H9 (cell line): Measurements from ENCODE around the gene UXT. TPM values are rescaled to one million over a fixed set of nuclear protein-coding genes. Genes with fewer than 3 reads are reported as not detected.

Experiments
- DNase-seq: peaks from one replicate; pipeline ENCODE4 v3.0.0-alpha.2; 2017
- H2AFZ ChIP-seq: one replicate; pipeline ENCODE4 v1.6.1; 2013; ENCODE audit warnings: mild to moderate bottlenecking, low read length, control low read depth, moderate library complexity
- H2AK5ac ChIP-seq: 2 replicates; pipeline ENCODE4 v1.6.1; 2013; ENCODE audit warnings: low read length, control low read depth, mixed read lengths; ENCODE audit not compliant: insufficient read length
- H2BK120ac ChIP-seq: one replicate; pipeline ENCODE4 v1.6.1; 2013; ENCODE audit warnings: low read depth, mild to moderate bottlenecking, low read length, control low read depth, inconsistent platforms; ENCODE audit not compliant: poor library complexity, severe bottlenecking
- H2BK12ac ChIP-seq: 2 replicates; pipeline ENCODE4 v1.6.1; 2013; ENCODE audit warnings: low read length, control low read depth, mixed read lengths, low read depth; ENCODE audit not compliant: insufficient read length
- H2BK15ac ChIP-seq: 2 replicates; pipeline ENCODE4 v1.6.1; 2013; ENCODE audit warnings: low read depth, low read length, control low read depth
- H2BK20ac ChIP-seq: one replicate; pipeline ENCODE4 v1.6.1; 2013; ENCODE audit warnings: low read depth, mild to moderate bottlenecking, low read length, control low read depth, inconsistent platforms; ENCODE audit not compliant: poor library complexity, severe bottlenecking
- H2BK5ac ChIP-seq: 2 replicates; pipeline ENCODE4 v1.6.1; 2013; ENCODE audit warnings: low read length, control low read depth, mixed read lengths; ENCODE audit not compliant: insufficient read length
- H3K14ac ChIP-seq: 2 replicates; pipeline ENCODE4 v1.6.1; 2013; ENCODE audit warnings: low read length, control low read depth; ENCODE audit not compliant: insufficient read depth
- H3K18ac ChIP-seq: 2 replicates; pipeline ENCODE4 v1.6.1; 2013; ENCODE audit warnings: low read depth, mild to moderate bottlenecking, mixed read lengths, low read length, control low read depth; ENCODE audit not compliant: insufficient read length
- H3K23ac ChIP-seq: 2 replicates; pipeline ENCODE4 v1.6.1; 2013; ENCODE audit warnings: low read length, control low read depth, mixed read lengths, low read depth; ENCODE audit not compliant: insufficient read length
- H3K23me2 ChIP-seq: 2 replicates; pipeline ENCODE4 v1.6.1; 2013; ENCODE audit warnings: low read depth, mild to moderate bottlenecking, mixed read lengths, low read length, control low read depth; ENCODE audit not compliant: insufficient read length, poor library complexity, severe bottlenecking
- H3K27ac ChIP-seq: 2 replicates; pipeline ENCODE4 v1.5.1; 2013; ENCODE audit warnings: low read length, control low read depth, mixed read lengths, low read depth; ENCODE audit not compliant: insufficient read length
- H3K27me3 ChIP-seq: 2 replicates; pipeline ENCODE4 v1.6.1; 2013; ENCODE audit warnings: low read length, control low read depth, inconsistent platforms; ENCODE audit not compliant: insufficient read depth
- H3K4ac ChIP-seq: 2 replicates; pipeline ENCODE4 v1.6.1; 2013; ENCODE audit warnings: low read depth, mild to moderate bottlenecking, control low read depth, inconsistent platforms, low read length, moderate library complexity
- H3K4me1 ChIP-seq: 2 replicates; pipeline ENCODE4 v1.6.1; 2013; ENCODE audit warnings: low read length, control low read depth, inconsistent platforms; ENCODE audit not compliant: insufficient read depth
- H3K4me2 ChIP-seq: 2 replicates; pipeline ENCODE4 v1.6.1; 2013; ENCODE audit warnings: low read length, control low read depth, mixed read lengths; ENCODE audit not compliant: insufficient read length, insufficient read depth
- H3K56ac ChIP-seq: 2 replicates; pipeline ENCODE4 v1.6.1; 2013; ENCODE audit warnings: low read depth, mild to moderate bottlenecking, mixed read lengths, low read length, control low read depth; ENCODE audit not compliant: insufficient read length
- H3K79me1 ChIP-seq: 2 replicates; pipeline ENCODE4 v1.6.1; 2013; ENCODE audit warnings: low read depth, mild to moderate bottlenecking, moderate library complexity, low read length, control low read depth, inconsistent platforms; ENCODE audit not compliant: insufficient read depth, poor library complexity, severe bottlenecking
- H3K79me2 ChIP-seq: 2 replicates; pipeline ENCODE4 v1.6.1; 2013; ENCODE audit warnings: low read length, control low read depth, inconsistent platforms; ENCODE audit not compliant: insufficient read depth
- H3K9ac ChIP-seq: 2 replicates; pipeline ENCODE4 v1.6.1; 2013; ENCODE audit warnings: low read length, control low read depth, mixed read lengths; ENCODE audit not compliant: insufficient read length; ENCODE audit errors: extremely low read depth
- H3K9me3 ChIP-seq: one replicate; pipeline ENCODE4 v1.6.1; 2013; ENCODE audit warnings: low read depth, low read length, inconsistent platforms; ENCODE audit not compliant: control insufficient read depth
- H3T11ph ChIP-seq: one replicate; pipeline ENCODE4 v1.6.1; 2013; ENCODE audit warnings: mild to moderate bottlenecking, low read length, control low read depth, inconsistent platforms
- H4K20me1 ChIP-seq: one replicate; pipeline ENCODE4 v1.6.1; 2013; ENCODE audit not compliant: control insufficient read depth, insufficient read length, insufficient read depth
- H4K5ac ChIP-seq: 2 replicates; pipeline ENCODE4 v1.6.1; 2013; ENCODE audit warnings: low read depth, mild to moderate bottlenecking, mixed read lengths, low read length, control low read depth; ENCODE audit not compliant: insufficient read length
- H4K8ac ChIP-seq: replicated peaks from 2 replicates; pipeline ENCODE4 v1.6.1; 2013; ENCODE audit warnings: low read length, control low read depth, mixed read lengths, low read depth; ENCODE audit not compliant: insufficient read length
- H4K91ac ChIP-seq: 2 replicates; pipeline ENCODE4 v1.6.1; 2013; ENCODE audit warnings: low read depth, mild to moderate bottlenecking, moderate library complexity, mixed read lengths, low read length, control low read depth; ENCODE audit not compliant: insufficient read length
- H3K27ac Mint-ChIP-seq, 3 experiments: 2 replicates in 2 of 3; 3 replicates in 1 of 3; pipeline ENCODE4 v1.8.0; 2020 to 2021; ENCODE audit warnings: mixed read lengths in 3 of 3, mild to moderate bottlenecking in 1 of 3, moderate library complexity in 1 of 3
- H3K27me3 Mint-ChIP-seq: 2 replicates; pipeline ENCODE4 v1.8.0; 2021; ENCODE audit warnings: low read depth, mild to moderate bottlenecking, moderate library complexity, mixed read lengths
- H3K36me3 Mint-ChIP-seq, 3 experiments: 2 replicates in 2 of 3; 3 replicates in 1 of 3; pipeline ENCODE4 v1.8.0; 2020 to 2021; ENCODE audit warnings: low read depth in 3 of 3, mixed read lengths in 3 of 3; ENCODE audit not compliant: insufficient read depth in 1 of 3
- H3K4me1 Mint-ChIP-seq, 2 experiments: 2 replicates each; pipeline ENCODE4 v1.8.0; 2020; ENCODE audit warnings: mixed read lengths in 2 of 2
- H3K4me3 Mint-ChIP-seq, 2 experiments: 2 replicates in 1 of 2; 3 replicates in 1 of 2; pipeline ENCODE4 v1.8.0; 2020 to 2021; ENCODE audit warnings: mild to moderate bottlenecking in 2 of 2, mixed read lengths in 2 of 2, moderate library complexity in 1 of 2
- H3K9me3 Mint-ChIP-seq, 2 experiments: 2 replicates in 1 of 2; 3 replicates in 1 of 2; pipeline ENCODE4 v1.8.0; 2020; ENCODE audit warnings: mild to moderate bottlenecking in 2 of 2, mixed read lengths in 2 of 2, moderate library complexity in 1 of 2
- CTCF ChIP-seq: fragments of 200-600 bp; sonication (generic); conservative IDR thresholded peaks from 3 replicates; pipeline ENCODE4 v1.8.0; 2021; ENCODE audit warnings: antibody characterized with exemption, mild to moderate bottlenecking
- WGBS: extraction: QIAGEN DNeasy Blood & Tissue Kit; methylation state at CpG from one replicate; pipeline ENCODE4 v1.1.7; 2013; ENCODE audit warnings: missing lambda C conversion rate, low lambda C conversion rate, mixed read lengths; ENCODE audit not compliant: insufficient read length; ENCODE audit errors: extremely low coverage; 5-methylcytosine and 5-hydroxymethylcytosine counted together
- total RNA-seq: library from RNA; stranded (reverse); gene quantifications from 2 replicates; pipeline ENCODE4 v1.2.1, GENCODE V29; 2021

Gene UXT
- total RNA-seq, 1 experiment from 2014 or later: 95.1 TPM

DNA sequence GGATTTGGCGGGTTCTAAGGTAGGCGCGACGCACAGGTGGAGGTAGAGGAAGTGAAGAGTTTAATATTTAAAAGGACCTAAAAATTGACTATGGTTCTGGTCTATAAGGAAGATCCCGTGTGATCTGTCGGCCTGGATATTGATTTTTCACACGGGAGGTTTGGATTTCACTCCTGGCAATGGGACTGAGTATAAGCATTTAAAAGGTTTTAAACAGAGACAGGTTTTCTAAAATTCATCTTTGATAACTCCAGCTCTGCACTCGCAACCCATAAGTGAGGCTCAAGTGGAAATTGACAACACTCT is 394 bp upstream of the UXT start:
- no peak overlapping the region for H2AK5ac ChIP-seq
- H3K9me3 Mint-ChIP-seq: peaks cover 78 to 79% of the 10 kb centered on the region in 2 experiments
- H4K8ac ChIP-seq: no peak overlapping the region

More for the DNA sequence above, 394 bp upstream of the UXT start:
- H4K20me1 ChIP-seq: no peaks in the 10 kb centered on the region
- no peaks in the 10 kb centered on the region for H3K27me3 ChIP-seq
- no peak overlapping the region for H2BK20ac ChIP-seq
- no peak overlapping the region for H3K27ac ChIP-seq
- H3K4ac ChIP-seq: no peak overlapping the region
- H3K4me2 ChIP-seq: no peak overlapping the region
- Mint-ChIP-seq H3K4me3 (peak overlapping the region; percentile 87 to 89), H3K36me3 (peaks cover 17 to 33% (median 27%) of the 10 kb centered on the region in 3 experiments), H3K27me3 (peaks cover 9% of the 10 kb centered on the region), H3K4me1 (peaks cover 0 to 3% of the 10 kb centered on the region in 2 experiments; a peak in 1 of 4 replicates), H3K27ac (peak overlapping the region in 2 of 3 experiments; percentile 98 to 99; a peak in 2 of 7 replicates)
- no peaks in the 10 kb centered on the region for H3K79me1 ChIP-seq
- H3K79me2 ChIP-seq: no peaks in the 10 kb centered on the region
- H3K56ac ChIP-seq: no peak overlapping the region
- no peak overlapping the region for H3K23ac ChIP-seq
- no peak overlapping the region for H2BK15ac ChIP-seq
- H2AFZ ChIP-seq: no peak overlapping the region
- H3T11ph ChIP-seq: no peak overlapping the region
- DNase-seq: no peak
- no peak overlapping the region for H2BK120ac ChIP-seq
- H3K4me1 ChIP-seq: no peaks in the 10 kb centered on the region
- no peak overlapping the region for H3K18ac ChIP-seq
- H3K9ac ChIP-seq: no peak overlapping the region
- no peak overlapping the region for H4K5ac ChIP-seq
- no peaks in the 10 kb centered on the region for H3K23me2 ChIP-seq
- no CpG with 5 or more reads among the region's 8 CpGs for WGBS
- no peak overlapping the region for H4K91ac ChIP-seq
- H2BK12ac ChIP-seq: no peak overlapping the region
- H3K14ac ChIP-seq: no peak overlapping the region
- no peak for TF ChIP-seq CTCF
- H3K9me3 ChIP-seq: peaks cover 5% of the 10 kb centered on the region
- H2BK5ac ChIP-seq: no peak overlapping the region
